NCI-H1048 (cell line): ENCODE measurements around the gene USP21.

Experiments
- DNase-seq: peaks from one replicate; lab custom pipeline; 2025; lab: John Stamatoyannopoulos, UW

USP21 gene

GRCh38 chr1:161193561-161194235, 34.4 kb downstream of the USP21 start:
- DNase-seq: no peak

- no peak for DNase-seq
These were observed 35.9 kb downstream of the USP21 start for GRCh38 chr1:161195171-161195570.

GRCh38 chr1:161196111-161196510, 36.8 kb downstream of the USP21 start:
- DNase-seq: no peak

GRCh38 chr1:161196521-161197451, 37.5 kb downstream of the USP21 start:
- DNase-seq: no peak

GRCh38 chr1:161197560-161198193, 38.4 kb downstream of the USP21 start:
- no peak for DNase-seq

- no peak for DNase-seq
These were observed 39.0 kb downstream of the USP21 start for GRCh38 chr1:161198194-161198896.

GRCh38 chr1:161198897-161199431, 39.7 kb downstream of the USP21 start, which contains the start of gene ADAMTS4:
TSS of gene ADAMTS4 (minus strand) at chr1:161199054. CDS start at chr1:161198627, 427 bp downstream.
- DNase-seq: no peak

GRCh38 chr1:161199506-161200139, 40.3 kb downstream of the USP21 start:
- DNase-seq: no peak

- no peak for DNase-seq
These were observed 41.2 kb downstream of the USP21 start for GRCh38 chr1:161200421-161200991.

- no peak for DNase-seq
These were observed 41.9 kb downstream of the USP21 start for GRCh38 chr1:161200992-161201835.

- peak; percentile 99 for DNase-seq
These were observed 42.8 kb downstream of the USP21 start, which contains the start of gene NDUFS2 for GRCh38 chr1:161201836-161202712. TSS of gene NDUFS2 (plus strand) at chr1:161202367. CDS start at chr1:161202386, 19 bp downstream.

- DNase-seq: no peak
These were observed 47.3 kb downstream of the USP21 start for GRCh38 chr1:161206411-161207140.

GRCh38 chr1:161207173-161207572, 47.9 kb downstream of the USP21 start:
- DNase-seq: no peak

- DNase-seq: peak; percentile 39
These were observed 50.6 kb downstream of the USP21 start for GRCh38 chr1:161209790-161210409.

GRCh38 chr1:161214369-161214768, 55.1 kb downstream of the USP21 start:
- no peak for DNase-seq

- DNase-seq: no peak
These were observed 55.8 kb downstream of the USP21 start, which contains the start of gene FCER1G for GRCh38 chr1:161215076-161215475. TSS of gene FCER1G (plus strand) at chr1:161215295. CDS start at chr1:161215322, 27 bp downstream.
